PC-9 (cell line): ENCODE results near the gene LSM4. TPM values are rescaled to one million over a fixed set of nuclear protein-coding genes. Genes with fewer than 3 reads are reported as not detected.

Source experiments
- BruUV-seq: library from RNA; stranded (reverse); fragments of 400-500 nt; replicated peaks from 2 replicates; lab custom pipeline; 2021; lab: Mats Ljungman, UMichigan
- CTCF ChIA-PET: fragments of 300-600 bp; sonication (Branson Sonifier 250); formaldehyde crosslinking; loops from one replicate; lab custom pipeline; 2022; ENCODE audit warnings: antibody characterized with exemption; lab: Charles Lee
- POLR2A ChIA-PET: fragments of 300-600 bp; sonication (Branson Sonifier 250); formaldehyde crosslinking; loops from one replicate; lab custom pipeline; 2022; ENCODE audit warnings: antibody characterized with exemption; ENCODE audit not compliant: unreplicated experiment; lab: Charles Lee
- DNase-seq, 2 experiments: peaks; one replicate each; pipeline versions ENCODE4 v3.0.0 to v3.0.0-alpha.2; 2015 to 2022; ENCODE audit warnings: mixed read lengths in 1 of 2
- H2AFZ ChIP-seq: fragments of 200-600 bp; sonication (generic); 2 replicates; pipeline ENCODE4 v1.8.1; 2017; ENCODE audit warnings: antibody characterized with exemption
- H3F3A ChIP-seq: fragments of 200-600 bp; sonication (generic); 2 replicates; pipeline ENCODE4 v1.8.1; 2017; ENCODE audit warnings: antibody characterized with exemption, mild to moderate bottlenecking, low read depth; ENCODE audit not compliant: insufficient read depth
- H3K27ac ChIP-seq: fragments of 200-600 bp; sonication (generic); 2 replicates; pipeline ENCODE4 v1.6.1; 2016; ENCODE audit warnings: mixed run types
- H3K27me3 ChIP-seq: fragments of 200-600 bp; sonication (generic); 2 replicates; pipeline ENCODE4 v1.6.1; 2016; ENCODE audit warnings: low read depth, mixed run types; ENCODE audit not compliant: insufficient read depth
- H3K36me3 ChIP-seq: fragments of 200-600 bp; sonication (generic); 2 replicates; pipeline ENCODE4 v1.6.1; 2016; ENCODE audit warnings: low read depth, mixed run types
- H3K4me1 ChIP-seq: fragments of 200-600 bp; sonication (generic); replicated peaks from 2 replicates; pipeline ENCODE4 v1.6.1; 2016; ENCODE audit warnings: mixed run types; ENCODE audit not compliant: insufficient read depth
- H3K4me2 ChIP-seq: fragments of 200-600 bp; sonication (generic); 2 replicates; pipeline ENCODE4 v1.6.1; 2017; ENCODE audit warnings: mixed run types
- H3K4me3 ChIP-seq: fragments of 200-600 bp; sonication (generic); 2 replicates; pipeline ENCODE4 v1.6.1; 2016; ENCODE audit warnings: mixed run types
- H3K79me2 ChIP-seq: fragments of 200-600 bp; sonication (generic); 2 replicates; pipeline ENCODE4 v1.6.1; 2017; ENCODE audit warnings: low read depth, mixed run types
- H3K9me2 ChIP-seq: fragments of 200-600 bp; sonication (generic); 2 replicates; pipeline ENCODE4 v1.8.1; 2017; ENCODE audit warnings: mild to moderate bottlenecking; ENCODE audit not compliant: insufficient read depth
- H3K9me3 ChIP-seq: fragments of 200-600 bp; sonication (generic); 2 replicates; pipeline ENCODE4 v1.8.1; 2016; ENCODE audit warnings: low read depth; ENCODE audit not compliant: insufficient read depth
- H4K20me1 ChIP-seq: fragments of 200-600 bp; sonication (generic); 2 replicates; pipeline ENCODE4 v1.8.1; 2017; ENCODE audit not compliant: insufficient read depth
- CTCF ChIP-seq: fragments of 200-600 bp; sonication (generic); conservative IDR thresholded peaks from 2 replicates; pipeline ENCODE4 v1.6.1; 2017; ENCODE audit warnings: mixed run types, antibody characterized with exemption, mild to moderate bottlenecking, moderate library complexity
- EZH2 ChIP-seq: fragments of 200-600 bp; sonication (generic); IDR thresholded peaks from 2 replicates; pipeline ENCODE4 v1.8.0; 2017; ENCODE audit warnings: antibody characterized with exemption, low read depth
- intact Hi-C: fragments of 100-400 bp; cut with micrococcal nuclease; formaldehyde crosslinking; loops from one replicate; pipeline ENCODE4 v1.10.0; 2022; ENCODE audit not compliant: unreplicated experiment
- total RNA-seq: library from RNA; stranded (reverse); gene quantifications from 2 replicates; pipeline ENCODE4 v1.2.3, GENCODE V29; 2021

Gene LSM4
- total RNA-seq, 1 experiment from 2014 or later, result 323 TPM

GRCh38 chr19:18281082-18282020, 41.5 kb downstream of the LSM4 start, which contains the start of gene JUND:
TSS of gene JUND (minus strand) at chr19:18281622. CDS start at chr19:18281484, 138 bp downstream.
- Histone ChIP-seq H2AFZ (peak within 1 kb of the TSS; percentile 93), H3K27ac (peak within 1 kb of the TSS; percentile 97), H3K27me3 (no peaks in the 10 kb centered on the region), H3K4me2 (peak within 1 kb of the TSS; percentile 99), H4K20me1 (peaks cover 25% of the 10 kb centered on the region), H3K4me3 (peak within 1 kb of the TSS; percentile 93), H3F3A (peaks cover 54% of the 10 kb centered on the region), H3K4me1 (peaks cover 21% of the 10 kb centered on the region), H3K9me3 (no peaks in the 10 kb centered on the region), H3K9me2 (no peaks in the 10 kb centered on the region), H3K36me3 (peaks cover 5% of the 10 kb centered on the region; the same call in 1 of the 2 replicates), H3K79me2 (peaks cover 48% of the 10 kb centered on the region)
- POLR2A ChIA-PET, result interaction anchor here (0.5 to 2.4 kb wide), 27 partner anchors 11 to 560 kb away, joined by 3 to 63 read pairs (median 6); partner anchors contain the start of genes LSM4, MPV17L2 and RPL18A
- CTCF ChIA-PET, result interaction anchor here (0.9 to 1.8 kb wide), 2 partner anchors 42 to 47 kb away, joined by 4 to 9 read pairs; partner anchors contain the start of gene LSM4
- BruUV-seq, result no TSS peak
- TF ChIP-seq CTCF (no peak), EZH2 (no peak)
- intact Hi-C loops, result loop anchor here (1.0 kb wide), 2 partner anchors 11 to 23 kb away; no protein-coding TSS in a partner anchor
- DNase-seq, result peak; percentile 91 to 99

- no peak for TF ChIP-seq EZH2
- no peak for TF ChIP-seq CTCF
- no TSS peak for BruUV-seq
- POLR2A ChIA-PET, result interaction anchor here (0.6 to 2.4 kb wide), 12 partner anchors 12 to 212 kb away, joined by 3 to 85 read pairs (median 12); partner anchors contain the start of genes GDF15 and LSM4
- Histone ChIP-seq H3K4me2 (peak overlapping the region; percentile 83), H3K27me3 (no peaks in the 10 kb centered on the region), H3K9me2 (no peaks in the 10 kb centered on the region), H3F3A (peaks cover 57% of the 10 kb centered on the region), H3K36me3 (peaks cover 5% of the 10 kb centered on the region; the same call in 1 of the 2 replicates), H3K79me2 (peaks cover 54% of the 10 kb centered on the region), H3K4me3 (peak overlapping the region; percentile 90), H3K9me3 (no peaks in the 10 kb centered on the region), H2AFZ (no peak overlapping the region), H3K4me1 (peaks cover 26% of the 10 kb centered on the region), H4K20me1 (peaks cover 25% of the 10 kb centered on the region), H3K27ac (peak overlapping the region; percentile 90)
- intact Hi-C loops, result loop anchor here (1.0 kb wide), 1 partner anchor 24 kb away; no protein-coding TSS in a partner anchor
- CTCF ChIA-PET, result interaction anchor here (0.7 to 2.9 kb wide), 4 partner anchors 26 to 107 kb away, joined by 4 to 46 read pairs (median 6); partner anchors contain the start of gene RAB3A
- peak; percentile 72 to 78 for DNase-seq
Observed at GRCh38 chr19:18280247-18281081, 42.4 kb downstream of the LSM4 start.
